Activated CD4-positive, alpha-beta T cell treated with anti-CD3 and anti-CD28 coated beads, Interleukin-2, amount 10 ng/mL, durations not matched to agents 7 days and 5 days (primary cell): ENCODE measurements around the gene PCCA. TPM values are rescaled to one million over a fixed set of nuclear protein-coding genes. Genes with fewer than 3 reads are reported as not detected.
"Not testable (repeated sequence)": the region's sequence is repeated elsewhere in the genome, so short reads cannot be mapped to it uniquely, and the experiment has no call there.

ENCODE experiments used
- CTCF ChIA-PET: fragments of 350-600 bp; sonication (Branson Sonifier 250); formaldehyde crosslinking; loops from one replicate; lab custom pipeline; 2021; ENCODE audit warnings: antibody characterized with exemption; lab: Charles Lee
- POLR2A ChIA-PET: fragments of 350-600 bp; sonication (Branson Sonifier 250); formaldehyde crosslinking; loops from one replicate; lab custom pipeline; 2021; ENCODE audit warnings: antibody characterized with exemption; lab: Charles Lee
- DNase-seq: peaks from one replicate; pipeline ENCODE4 v3.0.0-alpha.2; 2020
- H3K27ac Mint-ChIP-seq: one replicate; pipeline ENCODE4 v1.8.0; 2021; ENCODE audit warnings: mild to moderate bottlenecking, moderate library complexity, mixed read lengths
- H3K27me3 Mint-ChIP-seq: one replicate; pipeline ENCODE4 v1.8.0; 2021; ENCODE audit warnings: mixed read lengths
- H3K36me3 Mint-ChIP-seq: one replicate; pipeline ENCODE4 v1.8.0; 2021; ENCODE audit warnings: low read depth, mixed read lengths
- H3K4me1 Mint-ChIP-seq: one replicate; pipeline ENCODE4 v1.8.0; 2021; ENCODE audit warnings: mixed read lengths
- H3K4me3 Mint-ChIP-seq: one replicate; pipeline ENCODE4 v1.8.0; 2021; ENCODE audit warnings: mild to moderate bottlenecking, moderate library complexity, mixed read lengths
- H3K9me3 Mint-ChIP-seq: one replicate; pipeline ENCODE4 v1.8.0; 2021; ENCODE audit warnings: mixed read lengths
- total RNA-seq, 2 experiments: library from RNA; stranded (reverse); gene quantifications; one replicate each; pipeline ENCODE4 v1.2.3, GENCODE V29; 2021

PCCA gene
- total RNA-seq, 2 experiments from 2014 or later, result 8.6 to 8.9 TPM

DNA sequence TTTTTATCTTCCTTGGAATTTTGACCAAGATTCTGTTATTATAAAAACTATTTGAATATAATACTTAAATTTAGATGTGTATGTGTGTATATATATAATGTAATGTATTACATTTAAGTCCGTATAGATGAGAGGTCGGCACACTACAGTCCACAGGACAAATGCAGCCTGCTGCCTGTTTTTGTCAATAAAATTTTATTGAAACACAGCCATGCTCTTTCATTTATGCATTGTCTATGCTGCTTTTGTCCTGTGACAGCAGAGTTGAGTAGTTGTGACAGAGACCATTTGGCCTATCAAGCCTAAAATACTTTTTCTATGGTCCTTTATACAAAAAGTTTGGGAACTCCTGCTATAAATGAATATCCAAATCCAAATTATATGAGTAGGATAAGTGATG is 69.7 kb downstream of the PCCA start:
- ChIA-PET CTCF (no interaction called here), POLR2A (no interaction called here)
- Mint-ChIP-seq H3K4me3 (no peak overlapping the region), H3K27me3 (no peaks in the 10 kb centered on the region), H3K27ac (no peak overlapping the region), H3K9me3 (no peaks in the 10 kb centered on the region), H3K4me1 (peaks cover 7% of the 10 kb centered on the region), H3K36me3 (no peaks in the 10 kb centered on the region)
- DNase-seq, result no peak

DNA sequence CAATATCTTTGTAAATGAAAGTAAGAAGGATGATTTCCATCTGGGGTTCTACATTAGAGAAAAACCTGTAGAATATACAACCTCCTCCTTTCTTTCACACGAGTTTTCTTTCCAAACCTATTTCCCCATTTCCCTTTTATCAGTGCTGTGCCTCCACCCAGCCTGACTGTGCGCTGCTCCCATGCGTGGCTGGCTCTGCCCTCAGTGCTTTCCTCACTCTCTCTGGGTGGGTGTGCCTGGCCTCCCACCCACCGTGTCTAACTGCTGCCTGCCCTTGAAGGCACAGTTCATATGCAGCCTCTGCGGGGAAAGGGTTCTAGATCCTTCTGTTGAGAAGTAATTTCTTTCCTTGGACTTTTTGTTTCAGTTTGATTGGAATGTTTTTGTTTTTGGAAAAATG is 70.7 kb downstream of the PCCA start:
- Mint-ChIP-seq H3K9me3 (no peaks in the 10 kb centered on the region), H3K27me3 (no peaks in the 10 kb centered on the region), H3K4me3 (no peak overlapping the region), H3K4me1 (peaks cover 7% of the 10 kb centered on the region), H3K27ac (no peak overlapping the region), H3K36me3 (no peaks in the 10 kb centered on the region)
- CTCF ChIA-PET, result no interaction called here
- no peak for DNase-seq
- POLR2A ChIA-PET, result no interaction called here

DNA sequence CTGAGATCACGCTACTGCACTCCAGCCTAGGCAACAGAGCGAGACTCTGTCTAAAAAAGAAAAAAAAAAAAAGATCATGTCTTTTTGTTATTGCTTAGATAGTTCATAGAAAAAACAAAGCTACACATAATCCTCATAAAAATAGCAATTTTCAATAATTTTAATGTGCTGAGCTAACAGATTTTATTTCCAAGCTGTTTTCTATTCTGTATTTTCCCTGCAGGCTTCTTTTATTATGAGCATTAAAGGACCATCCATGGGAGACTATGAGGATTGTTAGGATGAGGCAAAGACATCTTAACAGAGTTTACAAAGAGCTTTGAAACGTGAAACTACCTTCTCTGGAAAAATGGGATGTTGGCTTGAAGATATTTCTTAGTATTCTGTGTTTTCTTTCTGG is 71.6 kb downstream of the PCCA start:
- DNase-seq, result no peak
- Mint-ChIP-seq H3K4me3 (no peak overlapping the region), H3K27ac (no peak overlapping the region), H3K9me3 (no peaks in the 10 kb centered on the region), H3K4me1 (peaks cover 7% of the 10 kb centered on the region), H3K27me3 (no peaks in the 10 kb centered on the region), H3K36me3 (no peaks in the 10 kb centered on the region)
- POLR2A ChIA-PET, result no interaction called here
- CTCF ChIA-PET, result interaction anchor here (0.6 kb wide), 1 partner anchor 28 kb away, joined by 3 read pairs; no protein-coding TSS in a partner anchor

DNA sequence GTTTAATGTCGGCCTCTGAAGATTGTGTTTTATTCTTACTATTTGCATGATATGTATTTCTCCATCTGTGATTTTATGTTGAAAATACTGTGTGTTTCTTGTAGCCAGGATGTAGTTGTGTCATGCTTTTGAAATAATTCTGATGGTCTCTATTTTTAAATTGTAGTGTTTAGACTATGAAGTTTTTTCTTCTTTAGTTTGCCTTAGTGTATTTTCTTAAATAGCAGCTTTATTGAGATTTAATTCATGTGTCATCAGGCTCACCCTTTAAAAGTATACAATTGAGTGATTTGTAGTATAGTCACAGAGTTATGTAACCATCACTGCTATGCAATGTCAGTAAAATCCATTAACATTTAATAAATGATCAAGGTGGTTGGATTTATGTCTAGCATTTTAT is 74.5 kb downstream of the PCCA start:
- no peak for DNase-seq
- Mint-ChIP-seq H3K27me3 (no peaks in the 10 kb centered on the region), H3K27ac (no peak overlapping the region), H3K9me3 (no peaks in the 10 kb centered on the region), H3K4me1 (no peaks in the 10 kb centered on the region), H3K4me3 (no peak overlapping the region), H3K36me3 (no peaks in the 10 kb centered on the region)
- ChIA-PET POLR2A (no interaction called here), CTCF (no interaction called here)

DNA sequence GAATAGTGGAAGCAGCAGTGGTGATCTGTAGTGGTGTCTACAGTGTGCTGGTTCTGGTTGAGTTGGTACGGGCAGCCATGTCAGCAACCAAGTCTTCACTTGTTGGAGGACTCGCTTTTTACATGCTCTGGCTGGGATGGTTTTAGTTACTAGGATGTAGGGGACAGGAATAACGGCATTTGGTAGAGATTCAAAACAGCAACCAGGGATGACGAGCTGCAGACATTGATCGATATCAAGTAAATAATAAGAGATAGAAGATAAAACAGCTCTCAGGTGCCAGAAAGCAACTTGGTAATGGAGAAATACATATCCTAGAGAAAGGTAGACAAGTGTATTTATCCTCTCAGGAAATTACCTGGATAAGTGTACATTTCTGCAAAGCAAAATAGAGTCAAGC is 84.3 kb downstream of the PCCA start:
- H3K36me3 Mint-ChIP-seq, result no peaks in the 10 kb centered on the region
- H3K4me1 Mint-ChIP-seq, result no peaks in the 10 kb centered on the region
- POLR2A ChIA-PET, result no interaction called here
- no peak overlapping the region for H3K4me3 Mint-ChIP-seq
- peaks cover 5% of the 10 kb centered on the region for H3K9me3 Mint-ChIP-seq
- no peaks in the 10 kb centered on the region for H3K27me3 Mint-ChIP-seq
- no peak for DNase-seq
- CTCF ChIA-PET, result no interaction called here
- no peak overlapping the region for H3K27ac Mint-ChIP-seq

DNA sequence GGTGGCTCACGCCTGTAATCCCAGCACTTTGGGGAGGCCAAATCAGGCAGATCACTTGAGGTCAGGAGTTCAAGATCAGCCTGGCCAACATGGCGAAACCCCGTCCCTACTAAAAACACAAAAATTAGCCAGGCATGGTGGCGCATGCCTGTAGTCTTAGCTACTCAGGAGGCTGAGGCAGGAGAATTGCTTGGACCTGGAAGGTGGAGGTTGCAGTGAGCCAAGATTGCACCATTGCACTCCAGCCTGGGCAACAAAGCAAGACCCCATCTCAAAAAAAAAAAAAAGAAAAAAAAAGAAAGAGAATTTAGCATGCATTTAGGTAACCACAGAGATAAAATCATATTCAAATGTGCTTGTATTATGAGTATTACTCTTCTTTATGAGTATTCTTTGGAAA is 85.6 kb downstream of the PCCA start:
- DNase-seq, CTCF ChIA-PET, H3K9me3 Mint-ChIP-seq, POLR2A ChIA-PET, H3K27ac Mint-ChIP-seq, H3K36me3 Mint-ChIP-seq, H3K4me3 Mint-ChIP-seq, H3K27me3 Mint-ChIP-seq, H3K4me1 Mint-ChIP-seq: not testable (repeated sequence)

DNA sequence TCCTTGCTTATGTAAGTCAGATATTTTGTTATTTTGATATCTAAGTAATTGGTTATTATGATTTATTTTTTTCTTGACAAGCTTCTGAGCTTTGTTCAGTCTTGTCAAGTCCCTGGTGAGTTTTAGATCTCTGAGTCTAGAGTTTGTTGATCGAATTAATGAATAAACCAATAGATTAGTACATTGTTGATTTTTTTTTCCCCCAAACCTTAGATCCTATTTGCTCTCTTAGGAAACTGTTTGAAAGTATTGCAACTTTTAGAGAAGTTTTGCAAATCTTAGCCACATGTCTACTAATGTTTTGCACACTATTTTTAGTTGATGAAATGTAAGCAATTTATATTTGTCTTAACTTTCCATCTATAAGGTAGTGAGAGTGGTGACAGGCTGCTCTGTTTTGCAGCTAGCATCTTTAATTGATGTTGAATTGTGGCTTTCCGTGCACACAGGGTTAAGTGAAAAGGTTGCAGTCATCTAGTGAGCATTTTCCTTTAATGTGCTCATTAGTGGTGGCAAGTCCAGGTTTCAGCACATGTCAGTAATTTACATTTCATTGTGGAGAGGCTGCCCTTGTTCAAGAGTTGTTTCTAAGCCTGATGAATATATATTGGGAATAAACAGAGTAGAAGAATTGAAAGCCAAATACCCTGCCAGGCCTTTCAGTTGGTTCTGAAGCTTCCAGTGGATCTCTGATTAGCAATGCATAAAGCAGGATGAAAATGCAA is 86.3 kb downstream of the PCCA start:
- Mint-ChIP-seq H3K27ac (no peak overlapping the region), H3K27me3 (no peaks in the 10 kb centered on the region), H3K9me3 (peaks cover 5% of the 10 kb centered on the region), H3K36me3 (no peaks in the 10 kb centered on the region), H3K4me1 (no peaks in the 10 kb centered on the region), H3K4me3 (no peak overlapping the region)
- DNase-seq, result no peak
- ChIA-PET POLR2A (no interaction called here), CTCF (no interaction called here)

DNA sequence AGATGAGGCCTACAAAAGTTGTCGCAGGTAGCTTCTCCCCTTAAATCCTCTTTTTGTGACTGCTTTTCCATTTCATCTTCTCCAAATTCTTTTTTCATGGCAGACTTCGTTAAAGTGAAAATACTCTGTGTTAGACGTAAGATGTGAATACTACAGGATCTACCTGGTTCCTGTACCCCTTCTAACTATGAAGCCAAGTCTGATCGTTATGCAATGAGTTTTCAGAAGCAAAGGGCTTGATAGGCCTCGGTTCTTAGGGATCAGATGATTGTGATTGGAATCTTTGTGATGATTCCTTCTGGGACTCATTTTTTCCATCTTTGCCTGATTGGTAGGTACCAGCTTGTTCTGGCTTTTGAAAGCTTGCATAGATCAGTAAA is 86.9 kb downstream of the PCCA start:
- Mint-ChIP-seq H3K27ac (no peak overlapping the region), H3K9me3 (peaks cover 5% of the 10 kb centered on the region), H3K4me3 (no peak overlapping the region), H3K36me3 (no peaks in the 10 kb centered on the region), H3K4me1 (no peaks in the 10 kb centered on the region), H3K27me3 (no peaks in the 10 kb centered on the region)
- ChIA-PET POLR2A (no interaction called here), CTCF (no interaction called here)
- no peak for DNase-seq

DNA sequence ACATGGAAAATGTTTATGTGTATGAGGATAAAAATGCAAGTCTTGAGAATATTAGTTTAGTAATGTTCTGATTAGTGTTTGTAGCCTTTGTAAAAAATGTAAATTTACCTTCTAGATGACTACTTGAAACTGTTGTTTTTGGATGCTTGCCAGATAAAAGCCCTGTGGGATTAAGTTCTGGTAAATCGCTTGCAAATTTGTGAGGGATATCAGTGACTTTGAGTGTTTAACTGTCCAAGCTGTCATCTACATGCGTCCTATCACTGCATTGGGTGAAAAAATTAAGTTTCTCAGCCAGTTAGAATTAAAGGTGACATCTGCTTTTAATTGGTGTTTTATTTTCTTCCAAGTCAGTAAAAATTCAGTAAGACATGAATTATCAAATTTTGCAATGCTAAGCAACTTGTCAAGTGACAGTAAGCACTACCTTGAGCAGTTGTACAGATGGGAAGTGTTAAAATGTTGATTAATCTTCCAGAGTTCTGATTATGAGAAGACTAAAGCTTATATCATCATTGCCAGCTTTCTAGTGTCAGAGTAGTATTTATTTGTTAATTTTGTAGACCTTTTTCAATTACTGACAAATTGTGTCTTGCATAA is 88.0 kb downstream of the PCCA start:
- Mint-ChIP-seq H3K9me3 (peaks cover 5% of the 10 kb centered on the region), H3K36me3 (no peaks in the 10 kb centered on the region), H3K27ac (no peak overlapping the region), H3K27me3 (no peaks in the 10 kb centered on the region), H3K4me3 (no peak overlapping the region), H3K4me1 (peaks cover 2% of the 10 kb centered on the region)
- DNase-seq, result no peak
- CTCF ChIA-PET, result no interaction called here
- POLR2A ChIA-PET, result no interaction called here

DNA sequence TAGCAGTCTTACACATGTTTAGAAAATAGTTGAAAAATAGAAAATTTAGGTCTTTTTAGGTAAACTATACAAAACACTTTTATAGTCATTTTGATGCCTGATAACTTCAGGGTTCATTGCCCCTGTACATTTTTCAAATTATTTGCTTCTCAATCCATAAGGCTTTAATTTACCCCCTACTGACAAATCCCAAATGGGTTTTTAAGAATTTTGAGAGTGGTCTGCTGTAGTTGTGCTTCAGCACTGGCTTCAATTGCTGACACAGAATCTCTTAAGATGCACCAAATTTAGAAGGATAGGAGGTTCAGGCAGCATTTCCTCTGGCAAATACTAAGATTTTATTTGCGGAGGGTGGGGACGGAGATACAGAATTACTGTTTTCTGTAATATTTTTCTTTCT is 89.4 kb downstream of the PCCA start:
- no peak for DNase-seq
- H3K4me1 Mint-ChIP-seq, result peaks cover 12% of the 10 kb centered on the region
- peaks cover 5% of the 10 kb centered on the region for H3K9me3 Mint-ChIP-seq
- CTCF ChIA-PET, result no interaction called here
- no peak overlapping the region for H3K27ac Mint-ChIP-seq
- H3K36me3 Mint-ChIP-seq, result no peaks in the 10 kb centered on the region
- no peak overlapping the region for H3K4me3 Mint-ChIP-seq
- no peaks in the 10 kb centered on the region for H3K27me3 Mint-ChIP-seq
- POLR2A ChIA-PET, result no interaction called here

DNA sequence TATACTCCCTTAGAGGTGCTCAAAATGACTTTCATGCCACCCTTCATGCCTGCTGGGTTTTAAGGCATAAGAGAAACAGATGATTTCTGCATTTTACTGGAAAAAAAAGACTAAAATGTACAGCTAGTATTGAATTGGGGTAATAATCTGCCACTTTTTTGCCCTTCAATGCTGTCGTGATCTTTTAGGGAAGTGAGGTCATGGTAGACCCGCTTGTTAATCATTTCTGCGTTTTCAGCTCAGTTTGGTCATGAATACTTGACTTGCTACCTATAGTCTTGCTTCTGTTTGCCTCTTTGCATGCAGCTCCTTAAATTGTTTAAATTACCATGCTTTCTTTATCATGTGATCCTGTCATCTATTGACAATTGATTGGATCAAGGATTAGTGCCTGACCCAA is 90.4 kb downstream of the PCCA start:
- Mint-ChIP-seq H3K27ac (no peak overlapping the region), H3K36me3 (no peaks in the 10 kb centered on the region), H3K9me3 (no peaks in the 10 kb centered on the region), H3K27me3 (no peaks in the 10 kb centered on the region), H3K4me3 (no peak overlapping the region), H3K4me1 (peaks cover 20% of the 10 kb centered on the region)
- CTCF ChIA-PET, result no interaction called here
- POLR2A ChIA-PET, result no interaction called here
- no peak for DNase-seq

DNA sequence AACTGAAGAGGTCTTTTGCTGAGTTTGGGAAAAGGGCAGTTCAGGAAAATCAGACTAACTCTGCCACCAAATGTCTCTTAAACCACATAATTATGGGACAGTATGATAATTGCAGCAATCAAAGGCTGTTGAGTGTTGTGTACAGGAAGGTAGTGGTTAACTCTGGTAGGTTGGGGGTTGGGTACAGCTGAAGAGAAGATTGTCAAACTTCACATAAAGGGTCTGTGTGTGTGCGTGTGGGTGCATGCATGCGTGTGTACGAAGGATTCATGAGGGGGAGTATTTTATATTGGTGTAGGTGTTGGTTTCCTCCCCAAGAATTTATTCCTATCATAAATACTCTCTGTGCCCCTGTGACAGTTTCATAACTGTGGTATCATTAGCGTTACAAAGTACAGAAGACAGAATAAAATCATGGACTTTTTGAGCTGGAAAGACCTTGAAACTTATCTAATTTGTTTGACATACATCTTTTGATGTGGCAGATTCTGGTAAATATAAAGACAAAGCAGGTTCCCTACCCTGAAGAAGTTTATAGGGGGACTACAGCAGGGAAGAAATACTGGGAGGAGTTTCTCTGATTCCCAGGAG is 94.1 kb downstream of the PCCA start:
- no peak for DNase-seq
- Mint-ChIP-seq H3K36me3 (no peaks in the 10 kb centered on the region), H3K9me3 (no peaks in the 10 kb centered on the region), H3K27ac (no peak overlapping the region), H3K27me3 (no peaks in the 10 kb centered on the region), H3K4me1 (peaks cover 20% of the 10 kb centered on the region), H3K4me3 (no peak overlapping the region)
- CTCF ChIA-PET, result no interaction called here
- POLR2A ChIA-PET, result no interaction called here

DNA sequence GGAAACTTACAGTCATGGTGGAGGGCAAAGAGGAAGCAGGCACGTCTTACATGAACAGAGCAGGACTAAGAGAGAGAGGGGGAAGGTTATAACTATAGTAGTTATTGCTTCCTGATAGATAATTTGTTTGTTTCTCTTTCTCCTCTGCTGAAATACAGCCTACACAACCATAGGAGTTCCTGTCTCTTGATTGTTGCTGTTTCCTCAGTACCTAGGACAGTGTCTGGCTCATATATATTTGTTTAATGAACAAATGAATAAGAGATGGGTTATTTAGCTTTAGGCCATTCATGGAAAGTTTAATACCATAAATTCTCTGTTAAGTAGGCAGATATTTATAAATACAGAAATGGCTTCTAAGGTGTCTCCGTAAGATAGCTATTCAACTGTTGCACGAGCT is 95.2 kb downstream of the PCCA start:
- Mint-ChIP-seq H3K4me1 (peaks cover 20% of the 10 kb centered on the region), H3K36me3 (no peaks in the 10 kb centered on the region), H3K27ac (no peak overlapping the region), H3K4me3 (no peak overlapping the region), H3K27me3 (no peaks in the 10 kb centered on the region), H3K9me3 (no peaks in the 10 kb centered on the region)
- no peak for DNase-seq
- ChIA-PET CTCF (no interaction called here), POLR2A (no interaction called here)
